GM23338 (cell line): ENCODE measurements around the gene TFAP2B. TPM values are rescaled to one million over a fixed set of nuclear protein-coding genes. Genes with fewer than 3 reads are reported as not detected.

Source experiments
- ATAC-seq: fragments of 200-7000 bp; cut with Tn5 transposase; 3 replicates; pipeline ENCODE4 v1.9.1; 2020
- DNase-seq: peaks from one replicate; pipeline ENCODE4 v3.0.0-alpha.2; 2015; ENCODE audit warnings: low spot score
- H2AFZ ChIP-seq: fragments of 200-600 bp; sonication (generic); 2 replicates; pipeline ENCODE4 v1.8.0; 2016; ENCODE audit warnings: antibody characterized with exemption, mild to moderate bottlenecking, moderate library complexity
- H3F3A ChIP-seq: fragments of 200-600 bp; sonication (generic); replicated peaks from 2 replicates; pipeline ENCODE4 v1.8.0; 2017; ENCODE audit warnings: antibody characterized with exemption, mixed run types, low read depth
- H3K27ac ChIP-seq: fragments of 200-600 bp; sonication (generic); 2 replicates; pipeline ENCODE4 v1.6.1; 2016; ENCODE audit warnings: low read depth
- H3K27me3 ChIP-seq: fragments of 200-600 bp; sonication (generic); 2 replicates; pipeline ENCODE4 v1.8.0; 2016; ENCODE audit warnings: mild to moderate bottlenecking, mixed run types, moderate library complexity; ENCODE audit not compliant: insufficient read depth
- H3K36me3 ChIP-seq: fragments of 200-600 bp; sonication (generic); 2 replicates; pipeline ENCODE4 v1.8.0; 2016; ENCODE audit warnings: mild to moderate bottlenecking; ENCODE audit not compliant: insufficient read depth
- H3K4me1 ChIP-seq: fragments of 200-600 bp; sonication (generic); 2 replicates; pipeline ENCODE4 v1.8.0; 2016; ENCODE audit warnings: mild to moderate bottlenecking, moderate library complexity; ENCODE audit not compliant: insufficient read depth
- H3K4me2 ChIP-seq: fragments of 200-600 bp; sonication (generic); 2 replicates; pipeline ENCODE4 v1.7.1; 2017; ENCODE audit warnings: mixed run types
- H3K4me3 ChIP-seq: fragments of 200-600 bp; sonication (generic); 2 replicates; pipeline ENCODE4 v1.6.1; 2016; ENCODE audit warnings: mixed run types
- H3K79me2 ChIP-seq: fragments of 200-600 bp; sonication (generic); replicated peaks from 2 replicates; pipeline ENCODE4 v1.8.0; 2017; ENCODE audit warnings: mild to moderate bottlenecking; ENCODE audit not compliant: insufficient read depth
- H3K9me2 ChIP-seq: fragments of 200-600 bp; sonication (generic); 2 replicates; pipeline ENCODE4 v1.8.0; 2017; ENCODE audit not compliant: insufficient read depth
- H4K20me1 ChIP-seq: fragments of 200-600 bp; sonication (generic); replicated peaks from 2 replicates; pipeline ENCODE4 v1.8.0; 2017; ENCODE audit warnings: mild to moderate bottlenecking; ENCODE audit not compliant: insufficient read depth
- H3K27ac Mint-ChIP-seq: 2 replicates; pipeline ENCODE4 v1.8.0; 2020; ENCODE audit warnings: inconsistent platforms, mild to moderate bottlenecking, moderate library complexity, mixed read lengths
- H3K27me3 Mint-ChIP-seq: 3 replicates; pipeline ENCODE4 v1.8.0; 2022; ENCODE audit warnings: low read depth, mild to moderate bottlenecking, moderate library complexity, mixed read lengths, inconsistent platforms; ENCODE audit not compliant: insufficient read depth, poor library complexity
- H3K36me3 Mint-ChIP-seq: 3 replicates; pipeline ENCODE4 v1.8.0; 2021; ENCODE audit warnings: low read depth, mild to moderate bottlenecking, inconsistent platforms, moderate library complexity, mixed read lengths
- H3K4me1 Mint-ChIP-seq: 3 replicates; pipeline ENCODE4 v1.8.0; 2020; ENCODE audit warnings: mild to moderate bottlenecking, inconsistent platforms, mixed read lengths
- H3K4me3 Mint-ChIP-seq: 3 replicates; pipeline ENCODE4 v1.8.0; 2021; ENCODE audit warnings: moderate library complexity, mild to moderate bottlenecking, inconsistent platforms, mixed read lengths
- H3K9me3 Mint-ChIP-seq: 3 replicates; pipeline ENCODE4 v1.8.0; 2020; ENCODE audit warnings: moderate library complexity, mild to moderate bottlenecking, inconsistent platforms, mixed read lengths
- CREB1 ChIP-seq: fragments of 250-450 bp; sonication (Bioruptor Pico); IDR thresholded peaks from 2 replicates; pipeline ENCODE4 v1.5.0; 2020; ENCODE audit warnings: low read depth, mild to moderate bottlenecking, moderate library complexity
- CTCF ChIP-seq, 2 experiments: fragments of 200-600 bp in 1 of 2; sonication (generic) in 1 of 2; conservative IDR thresholded peaks; 2 replicates each; pipeline versions ENCODE4 v1.5.1 to v1.6.1; 2016 to 2017; ENCODE audit warnings: antibody characterized with exemption in 2 of 2, low read depth in 2 of 2, mild to moderate bottlenecking in 2 of 2, moderate library complexity in 1 of 2
- EZH2 ChIP-seq: fragments of 200-600 bp; sonication (generic); IDR thresholded peaks from one replicate; pipeline ENCODE4 v1.8.0; 2017; ENCODE audit warnings: antibody characterized with exemption, mild to moderate bottlenecking, low read depth; ENCODE audit not compliant: unreplicated experiment
- REST ChIP-seq: IDR thresholded peaks from one replicate; pipeline ENCODE4 v1.6.1; 2018; ENCODE audit warnings: antibody characterized with exemption; ENCODE audit not compliant: unreplicated experiment
- STAT1 ChIP-seq: IDR thresholded peaks from one replicate; pipeline ENCODE4 v1.6.1; 2016; ENCODE audit warnings: antibody characterized with exemption; ENCODE audit not compliant: unreplicated experiment
- ZNF462 ChIP-seq: fragments of 250-450 bp; sonication (Bioruptor Pico); IDR thresholded peaks from 2 replicates; pipeline ENCODE4 v1.5.0; 2020; ENCODE audit warnings: mild to moderate bottlenecking, moderate library complexity
- polyA plus RNA-seq: library from polyadenylated mRNA; unstranded; fragments of >200 nt; fragmentation: Nextera tagmentation; extraction: Ambion mirVana; gene quantifications from 2 replicates; pipeline ENCODE4 v1.2.1, GENCODE V29; 2016
- total RNA-seq: library from RNA; depleted of rRNA; stranded (reverse); fragments of >200 nt; shearing (Covaris generic); gene quantifications from 2 replicates; pipeline ENCODE4 v1.2.3, GENCODE V29; 2014

Gene TFAP2B
- total and polyA plus RNA-seq, 2 experiments from 2014 or later = not detected

GRCh38 chr6:50824552-50824951, 5.9 kb downstream of the TFAP2B start:
- Histone ChIP-seq H3K36me3 (no peaks in the 10 kb centered on the region), H3K4me3 (peak overlapping the region; percentile 46), H3K27me3 (peaks cover 100% of the 10 kb centered on the region), H3K79me2 (no peaks in the 10 kb centered on the region), H4K20me1 (peaks cover 8% of the 10 kb centered on the region), H3K9me2 (no peaks in the 10 kb centered on the region), H2AFZ (no peak overlapping the region), H3K4me1 (peaks cover 91% of the 10 kb centered on the region), H3F3A (peaks cover 20% of the 10 kb centered on the region; the same call in 1 of the 2 replicates), H3K4me2 (peak overlapping the region; percentile 75), H3K27ac (no peak overlapping the region)
- Mint-ChIP-seq H3K36me3 (no peaks in the 10 kb centered on the region; the same call in 2 of the 3 replicates), H3K27me3 (peaks cover 98% of the 10 kb centered on the region), H3K4me1 (peaks cover 74% of the 10 kb centered on the region), H3K9me3 (peaks cover 13% of the 10 kb centered on the region), H3K4me3 (peak overlapping the region; percentile 27; the same call in 1 of the 3 replicates), H3K27ac (no peak overlapping the region)
- peak; percentile 76 for DNase-seq
- peak; percentile 48 for ATAC-seq
- TF ChIP-seq STAT1 = no peak
- no peak for TF ChIP-seq CREB1
- TF ChIP-seq CTCF (conservative IDR thresholded peaks at IDR 0.05; ENCODE audit: low read depth in 2 of 2) = no peak
- no peak for TF ChIP-seq REST
- no peak for TF ChIP-seq EZH2
- no peak for TF ChIP-seq ZNF462 (CRISPR knock-in tag)
